Measurements from ENCODE around the gene LIG3.
"Not testable (repeated sequence)": the region's sequence is repeated elsewhere in the genome, so short reads cannot be mapped to it uniquely, and the experiment has no call there.

Gene LIG3

GRCh38 chr17:35045458-35045979 is 65.2 kb downstream of the LIG3 start:
- not testable (repeated sequence) for DNase-seq

GRCh38 chr17:35046245-35046644 is 65.9 kb downstream of the LIG3 start:
- DNase-seq: no peak

GRCh38 chr17:35046740-35047283 is 66.5 kb downstream of the LIG3 start:
- peak; percentile 12 for DNase-seq

- DNase-seq: no peak
Measured at GRCh38 chr17:35048685-35049379, 68.5 kb downstream of the LIG3 start.

- DNase-seq: no peak
Measured at GRCh38 chr17:35050170-35050569, 69.9 kb downstream of the LIG3 start.

GRCh38 chr17:35051183-35051578 is 70.9 kb downstream of the LIG3 start:
- DNase-seq: peak; percentile 9

- no peak for DNase-seq
Measured at GRCh38 chr17:35051579-35052240, 71.4 kb downstream of the LIG3 start.

GRCh38 chr17:35052241-35052610 is 71.9 kb downstream of the LIG3 start:
- no peak for DNase-seq

- DNase-seq: no peak
Measured at GRCh38 chr17:35052780-35053179, 72.5 kb downstream of the LIG3 start.

- DNase-seq: no peak
Measured at GRCh38 chr17:35053204-35053603, 72.9 kb downstream of the LIG3 start.

- DNase-seq: no peak
Measured at GRCh38 chr17:35056013-35056412, 75.7 kb downstream of the LIG3 start.

- DNase-seq: no peak
Measured at GRCh38 chr17:35057332-35057915, 77.1 kb downstream of the LIG3 start.
